Activated naive CD8-positive, alpha-beta T cell treated with anti-CD3 and anti-CD28 coated beads, Interleukin-2, amount 10 ng/mL, durations not matched to agents 7 days and 5 days (primary cell): ENCODE measurements around the gene IFT27. TPM values are rescaled to one million over a fixed set of nuclear protein-coding genes. Genes with fewer than 3 reads are reported as not detected.
"Not testable (repeated sequence)": the region's sequence is repeated elsewhere in the genome, so short reads cannot be mapped to it uniquely, and the experiment has no call there.

Experiments
- ATAC-seq: fragments of 150-1000 bp; cut with Tn5 transposase; one replicate; pipeline ENCODE4 v1.10.0; 2021; ENCODE audit warnings: low read depth, moderate library complexity
- POLR2A ChIA-PET: fragments of 350-600 bp; sonication (Branson Sonifier 250); formaldehyde crosslinking; loops from one replicate; lab custom pipeline; 2021; ENCODE audit warnings: antibody characterized with exemption; lab: Charles Lee
- DNase-seq: peaks from one replicate; pipeline ENCODE4 v3.0.0; 2021
- H3K27ac Mint-ChIP-seq: one replicate; pipeline ENCODE4 v1.8.0; 2022; ENCODE audit warnings: mild to moderate bottlenecking, mixed read lengths
- H3K27me3 Mint-ChIP-seq: one replicate; pipeline ENCODE4 v1.8.0; 2022; ENCODE audit warnings: mild to moderate bottlenecking, moderate library complexity, mixed read lengths
- H3K36me3 Mint-ChIP-seq: one replicate; pipeline ENCODE4 v1.8.0; 2021; ENCODE audit warnings: mild to moderate bottlenecking, mixed read lengths
- H3K4me1 Mint-ChIP-seq: one replicate; pipeline ENCODE4 v1.8.0; 2021; ENCODE audit warnings: mixed read lengths
- H3K4me3 Mint-ChIP-seq: one replicate; pipeline ENCODE4 v1.8.0; 2022; ENCODE audit warnings: mild to moderate bottlenecking, moderate library complexity, mixed read lengths
- H3K9me3 Mint-ChIP-seq: one replicate; pipeline ENCODE4 v1.8.0; 2021; ENCODE audit warnings: mixed read lengths
- total RNA-seq, 2 experiments: library from RNA; stranded (reverse); gene quantifications; one replicate each; pipeline ENCODE4 v1.2.3, GENCODE V29; 2021

Gene IFT27
- total RNA-seq, 2 experiments from 2014 or later: 23.5 to 27.8 TPM

DNA sequence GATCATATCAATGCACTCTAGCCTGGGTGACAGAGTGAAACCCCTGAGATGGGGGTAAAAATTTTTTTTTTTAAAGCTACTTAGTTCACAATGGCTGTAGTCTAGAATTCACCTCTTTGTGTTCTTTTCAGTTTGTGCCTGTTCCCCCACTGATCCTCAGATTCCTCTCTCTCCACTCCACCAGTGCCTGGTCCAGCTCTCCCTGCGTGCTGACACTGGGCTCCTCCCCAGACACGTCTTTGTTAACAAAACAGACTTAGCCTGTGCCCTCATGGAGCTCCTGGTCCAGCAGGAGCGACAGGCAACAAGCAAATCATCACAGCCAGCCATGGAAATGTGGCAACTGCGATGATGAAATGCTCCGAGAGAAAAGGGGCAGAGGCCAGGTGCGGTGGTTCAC lies 34.0 kb downstream of the IFT27 start:
- H3K4me3 Mint-ChIP-seq: no peak overlapping the region
- H3K27ac Mint-ChIP-seq: no peak overlapping the region
- H3K36me3 Mint-ChIP-seq: no peaks in the 10 kb centered on the region
- H3K4me1 Mint-ChIP-seq: no peaks in the 10 kb centered on the region
- POLR2A ChIA-PET: no interaction called here
- no peaks in the 10 kb centered on the region for H3K9me3 Mint-ChIP-seq
- H3K27me3 Mint-ChIP-seq: peaks cover 9% of the 10 kb centered on the region
- no peak for DNase-seq
- ATAC-seq: no peak

DNA sequence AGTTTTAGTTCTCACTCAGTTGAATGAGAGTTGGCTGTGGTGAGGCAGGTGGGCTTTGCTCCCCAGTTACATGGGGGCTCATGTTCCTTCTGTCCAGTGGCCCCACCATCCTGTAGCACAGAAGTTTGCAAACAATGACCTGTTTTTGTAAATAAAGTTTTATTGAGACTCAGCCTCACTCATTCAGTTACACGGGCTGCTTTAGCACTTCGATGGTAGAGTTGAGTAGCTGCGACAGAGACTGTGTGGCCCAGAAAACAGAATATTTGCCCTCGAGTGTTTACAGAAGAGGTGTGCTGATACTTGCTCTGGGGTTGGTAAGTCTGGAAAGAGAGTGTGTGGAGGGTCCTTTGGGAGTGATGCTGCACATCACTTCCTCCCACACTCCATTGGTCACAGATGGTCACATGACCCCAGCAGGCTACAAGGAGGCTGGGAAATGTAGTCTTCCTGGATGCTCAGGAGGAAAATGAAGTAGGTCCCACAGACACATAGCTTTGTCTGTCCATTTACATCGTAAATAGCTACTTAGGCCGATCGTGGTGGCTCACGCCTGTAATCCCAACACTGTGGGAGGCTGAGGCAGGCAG lies 34.6 kb downstream of the IFT27 start:
- H3K4me1 Mint-ChIP-seq: no peaks in the 10 kb centered on the region
- H3K4me3 Mint-ChIP-seq: no peak overlapping the region
- POLR2A ChIA-PET: no interaction called here
- ATAC-seq (no peak), DNase-seq (no peak)
- peaks cover 9% of the 10 kb centered on the region for H3K27me3 Mint-ChIP-seq
- H3K9me3 Mint-ChIP-seq: no peaks in the 10 kb centered on the region
- H3K36me3 Mint-ChIP-seq: no peaks in the 10 kb centered on the region
- no peak overlapping the region for H3K27ac Mint-ChIP-seq

DNA sequence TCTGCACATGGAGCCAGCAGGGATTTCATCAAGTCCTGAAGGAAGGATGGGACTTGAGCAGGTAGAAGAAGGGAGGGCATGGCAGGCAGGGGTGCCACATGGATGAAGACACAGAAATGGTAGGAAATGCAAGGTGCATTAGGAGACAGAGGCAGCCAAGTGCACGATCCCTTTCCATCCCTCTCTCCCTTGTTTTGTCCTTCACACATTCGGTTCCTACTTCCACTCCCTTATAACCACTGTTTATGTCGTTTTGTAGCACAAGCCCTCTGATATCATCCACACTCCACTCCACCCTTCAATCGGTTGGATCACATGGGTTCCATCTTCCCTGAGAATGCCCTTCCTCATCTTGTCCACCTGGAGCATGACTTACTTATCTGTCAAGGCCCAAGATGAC lies 35.2 kb downstream of the IFT27 start:
- no peak overlapping the region for H3K27ac Mint-ChIP-seq
- no peaks in the 10 kb centered on the region for H3K9me3 Mint-ChIP-seq

DNA sequence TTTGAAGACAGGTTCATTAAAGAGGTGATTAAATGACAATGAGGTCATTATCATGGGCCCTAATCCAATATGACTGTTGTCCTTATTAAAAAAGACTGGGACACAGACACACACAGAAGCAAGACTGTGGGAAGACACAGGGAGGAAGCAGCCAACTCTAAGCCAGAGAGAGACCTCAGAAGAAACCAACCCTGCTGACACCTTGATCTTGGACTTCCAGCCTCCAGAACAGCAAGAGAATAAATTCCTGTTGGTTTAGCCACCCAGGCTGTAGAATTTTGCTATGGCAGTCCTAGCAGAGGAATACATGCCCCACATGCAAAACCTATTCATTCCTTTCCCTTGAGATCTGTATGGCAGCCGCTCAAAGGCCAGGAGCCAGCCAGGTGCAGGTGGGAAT lies 36.7 kb downstream of the IFT27 start:
- no peaks in the 10 kb centered on the region for H3K4me1 Mint-ChIP-seq
- H3K9me3 Mint-ChIP-seq: no peaks in the 10 kb centered on the region
- POLR2A ChIA-PET: no interaction called here
- no peak for ATAC-seq
- no peaks in the 10 kb centered on the region for H3K36me3 Mint-ChIP-seq
- H3K27me3 Mint-ChIP-seq: peaks cover 9% of the 10 kb centered on the region
- H3K27ac Mint-ChIP-seq: no peak overlapping the region
- no peak overlapping the region for H3K4me3 Mint-ChIP-seq
- no peak for DNase-seq

More for the DNA sequence above, 35.2 kb downstream of the IFT27 start:
- no peak for ATAC-seq
- POLR2A ChIA-PET: no interaction called here
- no peak for DNase-seq
- Mint-ChIP-seq H3K27me3 (peaks cover 9% of the 10 kb centered on the region), H3K4me3 (no peak overlapping the region), H3K36me3 (no peaks in the 10 kb centered on the region), H3K4me1 (no peaks in the 10 kb centered on the region)

DNA sequence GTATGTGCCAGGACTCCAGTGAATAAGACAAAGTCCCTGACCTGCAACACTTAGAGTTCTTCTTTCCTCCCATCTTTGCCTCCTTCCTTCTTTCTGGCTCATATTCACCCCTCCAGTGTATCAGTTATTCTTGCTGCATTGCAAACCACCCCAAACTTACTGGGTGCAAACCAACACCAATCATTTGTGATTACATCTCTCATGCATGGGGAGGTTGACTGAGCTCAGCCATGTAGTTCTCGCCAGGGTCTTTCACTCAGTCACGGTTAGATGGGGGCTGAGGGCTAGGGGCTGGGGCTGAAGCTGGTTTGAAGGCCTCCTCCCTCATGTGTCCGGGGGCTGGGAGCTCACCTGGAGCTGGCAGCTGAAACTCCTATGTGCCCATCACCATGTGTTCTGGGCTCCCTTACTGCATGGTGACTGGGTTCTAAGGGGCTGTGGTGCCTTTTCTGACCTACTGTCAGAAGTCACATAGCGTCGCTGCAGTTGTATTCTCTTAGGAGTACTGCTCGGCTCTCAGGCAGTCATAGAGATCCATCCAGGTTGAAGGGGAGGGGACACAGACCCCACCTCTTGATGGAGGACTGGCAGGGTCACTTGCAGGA lies 37.4 kb downstream of the IFT27 start:
- ATAC-seq (no peak), DNase-seq (no peak)
- Mint-ChIP-seq H3K27ac (no peak overlapping the region), H3K4me1 (no peaks in the 10 kb centered on the region), H3K36me3 (no peaks in the 10 kb centered on the region), H3K9me3 (no peaks in the 10 kb centered on the region), H3K4me3 (no peak overlapping the region), H3K27me3 (peaks cover 15% of the 10 kb centered on the region)
- POLR2A ChIA-PET: no interaction called here

DNA sequence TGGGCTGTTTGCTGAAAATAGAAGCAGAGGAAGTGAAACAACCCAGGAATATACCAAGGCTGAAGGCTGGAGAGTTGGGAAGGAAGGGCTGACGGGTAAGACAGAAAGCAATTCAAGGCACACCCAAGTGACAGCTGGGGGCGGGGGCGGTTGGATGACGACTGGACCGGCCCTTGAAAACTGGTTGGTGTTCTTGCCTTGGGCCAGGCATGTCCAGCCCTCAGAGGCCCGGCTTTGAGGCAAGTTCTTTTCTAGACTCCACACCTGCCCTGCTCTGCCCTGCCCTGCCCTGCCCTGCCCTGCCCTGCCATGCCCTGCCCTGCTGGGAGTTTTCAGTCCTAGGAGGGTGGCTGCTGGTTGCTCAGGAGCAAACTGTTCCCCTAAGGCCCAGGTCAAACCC lies 38.1 kb downstream of the IFT27 start:
- no peaks in the 10 kb centered on the region for H3K9me3 Mint-ChIP-seq
- no peak for ATAC-seq
- POLR2A ChIA-PET: no interaction called here
- no peaks in the 10 kb centered on the region for H3K36me3 Mint-ChIP-seq
- H3K27ac Mint-ChIP-seq: no peak overlapping the region
- DNase-seq: no peak
- H3K4me3 Mint-ChIP-seq: no peak overlapping the region
- H3K27me3 Mint-ChIP-seq: peaks cover 16% of the 10 kb centered on the region
- no peaks in the 10 kb centered on the region for H3K4me1 Mint-ChIP-seq

DNA sequence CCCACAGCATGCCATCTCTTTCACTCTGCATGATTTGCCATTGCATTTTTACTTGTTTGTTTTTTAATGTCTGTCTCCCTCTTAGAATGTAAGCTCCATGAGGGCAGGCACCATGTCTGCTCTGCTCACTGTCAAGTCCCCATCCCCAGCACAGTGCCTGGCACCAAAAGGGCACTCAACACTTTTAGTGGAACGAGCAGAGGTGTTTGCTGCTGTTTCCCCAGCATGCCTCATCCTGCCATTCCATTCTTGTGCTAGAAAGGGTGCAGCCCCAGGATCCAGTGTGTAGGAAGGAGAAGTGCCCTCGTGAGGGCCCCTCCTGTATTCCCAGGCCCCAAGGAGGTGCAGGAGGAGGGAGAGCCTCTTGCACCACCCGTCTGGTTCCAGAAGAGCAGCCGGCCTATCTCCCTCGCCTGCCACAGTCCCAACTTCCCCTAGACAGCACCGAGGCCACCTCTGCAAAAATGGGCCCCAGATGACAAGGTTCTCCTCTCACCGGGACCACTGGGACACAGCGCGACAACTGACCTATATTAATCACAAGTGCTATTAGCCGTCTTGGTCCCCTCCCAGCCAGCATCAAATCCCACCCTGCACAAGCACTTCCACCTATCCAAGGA lies 39.1 kb downstream of the IFT27 start:
- Mint-ChIP-seq H3K9me3 (no peaks in the 10 kb centered on the region), H3K27me3 (peaks cover 17% of the 10 kb centered on the region), H3K27ac (no peak overlapping the region), H3K36me3 (no peaks in the 10 kb centered on the region), H3K4me3 (no peak overlapping the region), H3K4me1 (no peaks in the 10 kb centered on the region)
- no peak for DNase-seq
- no peak for ATAC-seq
- POLR2A ChIA-PET: no interaction called here

DNA sequence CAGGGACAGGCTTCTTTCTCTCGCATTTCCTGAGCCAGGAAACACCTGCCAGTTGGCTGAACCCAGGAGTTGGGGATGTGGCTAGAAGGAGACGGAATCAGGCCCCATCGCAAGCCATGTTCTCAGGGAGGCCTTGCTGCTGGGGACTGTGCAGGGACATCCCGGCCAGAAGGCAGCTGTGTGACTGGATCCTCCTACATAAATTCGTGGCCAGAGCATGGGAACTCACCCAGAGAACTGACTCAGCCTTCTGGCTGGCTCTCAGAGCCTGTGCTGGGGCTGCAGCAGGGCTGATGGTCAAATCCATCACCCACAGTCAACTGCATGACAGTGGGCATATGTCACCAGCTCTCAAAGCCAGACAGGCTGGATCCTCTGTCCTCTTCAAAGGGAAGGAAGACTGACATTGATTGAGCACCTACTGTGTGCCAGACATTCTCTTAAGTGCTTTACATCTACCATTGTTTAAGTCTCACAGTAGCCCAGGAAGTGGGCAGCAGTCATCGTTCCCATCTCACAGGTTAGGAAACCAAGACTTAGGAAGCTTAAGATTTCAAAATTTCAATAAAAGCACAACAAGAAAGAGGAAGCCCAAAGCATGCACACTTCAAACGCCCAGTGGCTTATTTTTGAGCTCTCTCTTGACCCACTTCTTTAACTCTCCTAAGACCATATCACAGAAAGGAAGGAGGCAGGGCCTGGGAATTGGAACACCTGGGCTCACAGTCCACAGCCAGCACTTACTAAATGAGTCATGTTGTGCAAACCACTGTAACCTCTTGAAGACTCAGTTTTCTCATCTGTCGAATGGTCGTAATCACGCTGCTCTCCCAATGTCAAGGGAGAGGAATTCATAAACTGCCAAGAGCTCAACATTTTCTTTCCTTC lies 41.5 kb downstream of the IFT27 start:
- H3K36me3 Mint-ChIP-seq: no peaks in the 10 kb centered on the region
- H3K4me1 Mint-ChIP-seq: no peaks in the 10 kb centered on the region
- H3K27me3 Mint-ChIP-seq: peaks cover 15% of the 10 kb centered on the region
- POLR2A ChIA-PET: no interaction called here
- H3K27ac Mint-ChIP-seq: no peak overlapping the region
- H3K9me3 Mint-ChIP-seq: no peaks in the 10 kb centered on the region
- no peak for ATAC-seq
- no peak for DNase-seq
- H3K4me3 Mint-ChIP-seq: no peak overlapping the region

DNA sequence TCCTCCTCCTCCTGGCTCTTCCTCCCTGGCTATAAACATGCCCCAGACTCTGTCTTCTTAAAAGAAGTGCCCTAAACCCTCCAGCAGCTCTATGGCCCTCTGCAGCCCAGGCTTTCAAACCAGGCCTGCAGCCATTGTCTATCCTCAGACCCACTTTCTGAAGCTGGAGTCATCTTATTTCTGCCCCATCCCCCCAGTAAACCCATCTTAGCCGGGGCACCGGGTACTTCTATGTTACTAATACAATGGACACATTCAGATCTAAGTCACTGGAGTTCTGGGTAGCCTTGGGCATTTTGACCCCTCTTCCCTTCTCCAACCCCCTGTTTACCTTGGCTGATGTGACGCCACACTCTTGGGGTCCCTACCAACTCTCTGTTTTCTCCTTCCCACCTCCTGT lies 42.6 kb downstream of the IFT27 start:
- H3K27me3 Mint-ChIP-seq: peaks cover 15% of the 10 kb centered on the region
- H3K9me3 Mint-ChIP-seq: no peaks in the 10 kb centered on the region
- H3K36me3 Mint-ChIP-seq: no peaks in the 10 kb centered on the region
- H3K4me3 Mint-ChIP-seq: no peak overlapping the region
- no peaks in the 10 kb centered on the region for H3K4me1 Mint-ChIP-seq
- DNase-seq: no peak
- POLR2A ChIA-PET: no interaction called here
- ATAC-seq: no peak
- H3K27ac Mint-ChIP-seq: no peak overlapping the region

DNA sequence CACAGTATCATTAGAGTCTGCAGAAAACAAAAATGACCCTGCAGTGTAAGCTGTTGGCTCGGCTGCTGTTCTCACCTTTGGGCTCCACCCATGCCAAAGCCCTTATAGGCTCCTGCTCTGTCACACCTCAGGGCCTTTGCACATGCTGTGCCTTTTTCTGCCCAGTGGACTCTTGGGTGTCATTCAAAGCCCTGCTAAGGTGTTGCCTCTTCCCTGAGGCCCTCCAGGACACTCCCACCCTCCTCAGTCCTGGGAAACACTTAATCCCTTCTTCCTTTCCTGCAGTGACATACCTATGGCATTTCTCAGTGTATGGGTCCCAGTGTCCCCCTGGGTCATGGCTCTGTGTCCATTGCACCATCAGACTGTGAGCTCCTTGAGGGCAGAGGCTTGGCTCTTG lies 43.3 kb downstream of the IFT27 start:
- Mint-ChIP-seq H3K36me3 (no peaks in the 10 kb centered on the region), H3K27ac (no peak overlapping the region), H3K4me1 (no peaks in the 10 kb centered on the region), H3K4me3 (no peak overlapping the region), H3K9me3 (no peaks in the 10 kb centered on the region), H3K27me3 (peaks cover 12% of the 10 kb centered on the region)
- DNase-seq (no peak), ATAC-seq (no peak)
- POLR2A ChIA-PET: no interaction called here

DNA sequence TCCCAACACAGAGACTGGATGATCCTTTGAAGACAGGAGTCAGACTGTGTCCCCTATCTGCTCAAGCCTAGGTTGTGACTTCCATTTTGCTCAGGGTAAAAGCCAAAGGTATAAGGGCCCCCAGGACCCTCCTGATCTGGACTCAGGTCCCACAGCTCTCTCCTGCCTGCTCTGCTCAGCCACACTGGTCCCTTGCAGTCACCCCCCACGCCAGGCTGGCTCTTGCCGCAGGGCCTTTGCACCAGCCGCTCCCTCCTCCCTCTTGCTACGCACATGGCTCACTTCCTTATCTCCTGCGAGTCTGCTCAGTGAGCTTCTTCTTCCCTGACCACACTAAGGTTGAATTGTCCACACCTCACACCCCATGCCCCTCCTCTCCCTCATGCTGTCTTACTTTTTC lies 44.0 kb downstream of the IFT27 start:
- ATAC-seq: no peak
- H3K36me3 Mint-ChIP-seq: no peaks in the 10 kb centered on the region
- H3K27me3 Mint-ChIP-seq: peaks cover 10% of the 10 kb centered on the region

DNA sequence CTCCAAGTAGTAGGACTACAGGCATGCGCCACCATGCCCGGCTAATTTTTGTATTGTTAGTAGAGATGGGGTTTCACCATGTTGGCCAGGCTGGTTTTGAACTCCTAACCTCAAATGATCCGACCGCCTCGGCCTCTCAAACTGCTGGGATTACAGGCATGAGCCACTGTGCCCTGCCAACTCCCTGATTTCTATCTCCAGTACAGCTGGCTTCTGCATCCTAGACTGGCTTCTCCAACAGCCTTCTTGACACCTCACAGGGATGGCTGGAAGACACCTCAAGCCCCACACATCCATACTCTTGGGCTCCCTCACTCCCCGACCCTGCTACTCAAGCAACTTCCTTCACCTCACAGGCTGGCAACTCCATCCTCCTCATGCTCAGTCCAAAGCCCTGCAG lies 44.6 kb downstream of the IFT27 start:
- H3K27me3 Mint-ChIP-seq: peaks cover 10% of the 10 kb centered on the region
- H3K4me3 Mint-ChIP-seq, H3K27ac Mint-ChIP-seq, DNase-seq, H3K9me3 Mint-ChIP-seq, H3K4me1 Mint-ChIP-seq, POLR2A ChIA-PET, ATAC-seq, H3K36me3 Mint-ChIP-seq: not testable (repeated sequence)

More for the DNA sequence above, 44.0 kb downstream of the IFT27 start:
- POLR2A ChIA-PET: no interaction called here
- H3K27ac Mint-ChIP-seq: no peak overlapping the region
- DNase-seq: no peak
- H3K9me3 Mint-ChIP-seq: no peaks in the 10 kb centered on the region
- no peak overlapping the region for H3K4me3 Mint-ChIP-seq
- no peaks in the 10 kb centered on the region for H3K4me1 Mint-ChIP-seq

DNA sequence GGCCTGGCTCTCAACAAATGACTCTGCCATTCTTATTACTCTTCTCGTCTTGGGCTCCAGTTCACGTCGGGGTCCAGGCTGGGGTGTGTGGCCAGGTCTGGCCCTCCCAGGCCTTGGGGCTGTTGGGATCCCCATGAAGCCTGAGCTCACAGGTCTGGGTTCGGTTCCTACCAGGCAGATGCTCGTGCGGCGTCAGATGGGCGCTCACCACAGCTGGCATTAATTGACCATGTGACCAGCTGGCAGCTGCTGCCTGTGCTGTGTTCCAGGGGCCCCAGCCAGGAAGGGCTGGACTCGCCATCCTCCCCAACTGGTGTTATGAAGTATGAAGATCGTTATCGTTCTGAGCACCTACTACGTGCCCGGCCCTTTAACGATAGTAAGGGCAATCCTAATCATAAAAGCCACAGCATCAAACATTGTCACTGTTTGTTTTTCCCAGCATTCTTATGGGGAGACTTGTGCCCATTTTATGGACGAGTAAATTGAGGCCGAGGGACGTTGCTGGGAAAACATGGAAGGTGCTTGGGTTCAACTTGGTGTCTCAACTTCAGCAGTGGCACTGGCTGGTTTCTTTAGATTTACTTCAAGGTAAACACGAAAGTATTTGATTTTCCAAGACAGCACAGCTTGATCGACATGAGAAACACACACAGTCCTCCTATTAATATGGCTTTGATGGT lies 45.6 kb downstream of the IFT27 start:
- DNase-seq (no peak), ATAC-seq (no peak)
- Mint-ChIP-seq H3K9me3 (no peaks in the 10 kb centered on the region), H3K27me3 (peaks cover 10% of the 10 kb centered on the region), H3K4me3 (no peak overlapping the region), H3K4me1 (no peaks in the 10 kb centered on the region), H3K27ac (no peak overlapping the region), H3K36me3 (no peaks in the 10 kb centered on the region)
- POLR2A ChIA-PET: no interaction called here
